HL-60 (cell line): Measurements from ENCODE around the gene AK9.

Source experiments
- DNase-seq, 2 experiments: peaks; one replicate each; pipeline ENCODE4 v3.0.0-alpha.2; 2010 to 2020; ENCODE audit warnings: low read depth in 1 of 2, low spot score in 1 of 2
- H3K27ac ChIP-seq: fragments of 250-450 bp; sonication (Bioruptor Pico); replicated peaks from 2 replicates; pipeline ENCODE4 v1.5.1; 2020; ENCODE audit warnings: mild to moderate bottlenecking, moderate library complexity
- H3K27me3 ChIP-seq: fragments of 250-450 bp; sonication (Bioruptor Pico); 2 replicates; pipeline ENCODE4 v1.5.1; 2021; ENCODE audit warnings: mild to moderate bottlenecking, moderate library complexity; ENCODE audit not compliant: insufficient read depth, poor library complexity, severe bottlenecking
- H3K4me3 ChIP-seq: replicated peaks from 2 replicates; pipeline ENCODE4 v1.5.1; 2011; ENCODE audit warnings: mild to moderate bottlenecking, control low read depth, low read length; ENCODE audit not compliant: insufficient read depth
- GABPA ChIP-seq: IDR thresholded peaks from 2 replicates; pipeline ENCODE4 v1.6.1; 2012; ENCODE audit warnings: low read depth
- POLR2AphosphoS5 ChIP-seq: IDR thresholded peaks from 2 replicates; pipeline ENCODE4 v1.6.1; 2012; ENCODE audit warnings: low read depth
- SPI1 ChIP-seq: IDR thresholded peaks from 2 replicates; pipeline ENCODE4 v1.6.1; 2012; ENCODE audit warnings: low read depth, mild to moderate bottlenecking, borderline replicate concordance
- TF ChIP-seq, protein P1 (sequence below): IDR thresholded peaks from one replicate; pipeline ENCODE4 v1.5.1; 2011; ENCODE audit warnings: low read length, control low read depth, inconsistent platforms; ENCODE audit not compliant: insufficient read depth
- TF ChIP-seq, protein P2 (sequence below): IDR thresholded peaks from 2 replicates; pipeline ENCODE4 v1.6.1; 2012; ENCODE audit warnings: low read depth; ENCODE audit not compliant: insufficient replicate concordance

Gene AK9

DNA sequence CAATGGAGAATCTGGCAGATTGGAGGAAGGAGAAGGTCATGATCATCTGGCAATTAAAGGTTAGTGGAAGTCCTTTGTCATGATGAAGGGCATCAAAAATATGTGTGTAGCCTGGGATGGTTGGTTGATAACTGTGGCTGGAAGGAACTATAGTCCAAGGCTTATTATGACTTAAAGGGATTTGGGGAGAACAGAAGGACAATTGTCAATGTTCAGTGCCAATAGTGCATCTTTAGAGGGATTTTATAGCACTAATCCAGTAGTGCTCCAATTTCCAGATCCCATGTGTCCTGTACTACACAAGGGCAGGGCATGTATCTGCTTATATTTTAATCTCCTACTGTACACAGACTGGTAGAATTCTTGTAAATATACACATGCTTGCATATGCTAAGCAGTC lies 203.0 kb downstream of the AK9 start:
- Histone ChIP-seq H3K27me3 (no peaks in the 10 kb centered on the region), H3K27ac (no peak overlapping the region), H3K4me3 (no peak overlapping the region)
- TF ChIP-seq POLR2AphosphoS5, result no peak
- DNase-seq, result no peak

DNA sequence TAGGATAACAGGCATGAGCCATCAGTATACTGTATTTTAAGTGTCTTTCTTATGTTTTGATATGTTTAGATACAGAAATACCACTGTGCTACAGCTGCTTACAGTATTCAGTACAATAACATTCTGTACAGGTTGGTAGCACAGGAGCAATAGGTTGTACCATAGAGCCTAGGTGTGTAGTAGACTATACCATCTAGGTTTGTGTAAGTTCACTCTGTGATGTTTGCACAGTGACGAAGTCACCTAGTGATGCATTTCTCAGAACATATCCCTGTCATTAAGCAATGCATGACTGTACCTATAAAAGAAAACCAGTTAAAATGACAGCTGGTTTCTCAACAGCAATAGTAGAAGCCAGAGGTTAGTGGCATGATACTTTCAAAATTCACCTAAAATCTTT lies 204.9 kb downstream of the AK9 start:
- Histone ChIP-seq H3K4me3 (no peak overlapping the region), H3K27ac (no peak overlapping the region), H3K27me3 (no peaks in the 10 kb centered on the region)
- TF ChIP-seq GABPA (no peak), POLR2AphosphoS5 (no peak), SPI1 (no peak)
- TF ChIP-seq, protein P1, sequence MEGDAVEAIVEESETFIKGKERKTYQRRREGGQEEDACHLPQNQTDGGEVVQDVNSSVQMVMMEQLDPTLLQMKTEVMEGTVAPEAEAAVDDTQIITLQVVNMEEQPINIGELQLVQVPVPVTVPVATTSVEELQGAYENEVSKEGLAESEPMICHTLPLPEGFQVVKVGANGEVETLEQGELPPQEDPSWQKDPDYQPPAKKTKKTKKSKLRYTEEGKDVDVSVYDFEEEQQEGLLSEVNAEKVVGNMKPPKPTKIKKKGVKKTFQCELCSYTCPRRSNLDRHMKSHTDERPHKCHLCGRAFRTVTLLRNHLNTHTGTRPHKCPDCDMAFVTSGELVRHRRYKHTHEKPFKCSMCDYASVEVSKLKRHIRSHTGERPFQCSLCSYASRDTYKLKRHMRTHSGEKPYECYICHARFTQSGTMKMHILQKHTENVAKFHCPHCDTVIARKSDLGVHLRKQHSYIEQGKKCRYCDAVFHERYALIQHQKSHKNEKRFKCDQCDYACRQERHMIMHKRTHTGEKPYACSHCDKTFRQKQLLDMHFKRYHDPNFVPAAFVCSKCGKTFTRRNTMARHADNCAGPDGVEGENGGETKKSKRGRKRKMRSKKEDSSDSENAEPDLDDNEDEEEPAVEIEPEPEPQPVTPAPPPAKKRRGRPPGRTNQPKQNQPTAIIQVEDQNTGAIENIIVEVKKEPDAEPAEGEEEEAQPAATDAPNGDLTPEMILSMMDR, result no peak
- TF ChIP-seq, protein P2, sequence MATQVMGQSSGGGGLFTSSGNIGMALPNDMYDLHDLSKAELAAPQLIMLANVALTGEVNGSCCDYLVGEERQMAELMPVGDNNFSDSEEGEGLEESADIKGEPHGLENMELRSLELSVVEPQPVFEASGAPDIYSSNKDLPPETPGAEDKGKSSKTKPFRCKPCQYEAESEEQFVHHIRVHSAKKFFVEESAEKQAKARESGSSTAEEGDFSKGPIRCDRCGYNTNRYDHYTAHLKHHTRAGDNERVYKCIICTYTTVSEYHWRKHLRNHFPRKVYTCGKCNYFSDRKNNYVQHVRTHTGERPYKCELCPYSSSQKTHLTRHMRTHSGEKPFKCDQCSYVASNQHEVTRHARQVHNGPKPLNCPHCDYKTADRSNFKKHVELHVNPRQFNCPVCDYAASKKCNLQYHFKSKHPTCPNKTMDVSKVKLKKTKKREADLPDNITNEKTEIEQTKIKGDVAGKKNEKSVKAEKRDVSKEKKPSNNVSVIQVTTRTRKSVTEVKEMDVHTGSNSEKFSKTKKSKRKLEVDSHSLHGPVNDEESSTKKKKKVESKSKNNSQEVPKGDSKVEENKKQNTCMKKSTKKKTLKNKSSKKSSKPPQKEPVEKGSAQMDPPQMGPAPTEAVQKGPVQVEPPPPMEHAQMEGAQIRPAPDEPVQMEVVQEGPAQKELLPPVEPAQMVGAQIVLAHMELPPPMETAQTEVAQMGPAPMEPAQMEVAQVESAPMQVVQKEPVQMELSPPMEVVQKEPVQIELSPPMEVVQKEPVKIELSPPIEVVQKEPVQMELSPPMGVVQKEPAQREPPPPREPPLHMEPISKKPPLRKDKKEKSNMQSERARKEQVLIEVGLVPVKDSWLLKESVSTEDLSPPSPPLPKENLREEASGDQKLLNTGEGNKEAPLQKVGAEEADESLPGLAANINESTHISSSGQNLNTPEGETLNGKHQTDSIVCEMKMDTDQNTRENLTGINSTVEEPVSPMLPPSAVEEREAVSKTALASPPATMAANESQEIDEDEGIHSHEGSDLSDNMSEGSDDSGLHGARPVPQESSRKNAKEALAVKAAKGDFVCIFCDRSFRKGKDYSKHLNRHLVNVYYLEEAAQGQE, result no peak
- no peak for DNase-seq

DNA sequence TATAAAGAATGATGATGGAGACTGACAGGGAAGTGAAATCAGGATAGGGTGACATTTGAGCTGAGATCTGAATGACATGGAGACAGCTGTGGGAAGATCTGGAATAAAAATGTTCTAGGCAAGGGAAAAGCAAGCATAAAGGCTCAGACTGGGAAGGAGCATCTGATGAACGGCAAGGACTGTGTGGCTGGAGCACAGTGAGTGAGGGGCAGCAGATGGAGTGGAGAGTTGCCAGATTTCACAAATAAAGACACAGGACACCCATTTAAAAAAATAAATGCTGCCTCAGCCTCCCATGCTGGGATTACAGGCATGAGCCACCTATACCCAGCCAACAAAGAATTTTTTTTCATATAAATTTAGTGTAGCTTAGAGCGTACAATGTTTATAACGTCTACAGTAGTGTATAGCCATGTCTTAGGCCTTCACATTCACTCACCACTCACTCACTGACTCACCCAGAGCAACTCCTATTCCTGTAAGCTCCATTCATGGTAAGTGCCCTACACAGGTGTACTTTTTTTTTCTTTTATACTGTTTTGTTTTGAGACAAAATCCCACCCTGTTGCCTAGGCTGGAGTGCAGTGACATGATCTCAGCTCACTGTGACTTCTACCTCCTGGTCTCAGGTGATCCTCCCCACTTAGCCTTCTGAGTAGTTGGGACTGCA lies 205.6 kb downstream of the AK9 start:
- Histone ChIP-seq H3K27ac (no peak overlapping the region), H3K27me3 (no peaks in the 10 kb centered on the region), H3K4me3 (no peak overlapping the region)
- TF ChIP-seq, protein P1, result no peak
- TF ChIP-seq GABPA (no peak), POLR2AphosphoS5 (no peak), SPI1 (no peak)
- TF ChIP-seq, protein P2, result no peak
- DNase-seq, result no peak

DNA sequence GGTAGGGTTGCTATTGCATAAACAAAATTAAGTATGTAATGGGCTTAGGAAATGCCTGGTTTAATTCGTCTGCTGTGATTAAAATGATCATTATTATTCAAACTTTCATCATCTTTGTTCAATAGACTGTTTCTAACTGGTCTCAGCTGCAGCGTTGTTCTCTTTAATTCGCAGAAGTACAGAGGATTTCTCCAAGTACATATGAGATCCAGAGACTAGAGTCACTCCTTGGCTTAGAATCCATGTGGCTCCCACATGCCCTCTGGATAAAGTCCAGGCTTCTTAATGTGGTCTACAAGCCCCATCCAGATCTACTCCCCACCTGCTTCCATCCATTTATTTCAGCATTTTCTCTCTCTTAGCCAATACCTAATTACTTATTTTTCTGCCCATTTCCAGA lies 206.9 kb downstream of the AK9 start:
- no peaks in the 10 kb centered on the region for H3K27me3 ChIP-seq
- no peak overlapping the region for H3K4me3 ChIP-seq
- DNase-seq, result no peak
- TF ChIP-seq POLR2AphosphoS5, result no peak
- TF ChIP-seq GABPA, result no peak
- TF ChIP-seq, protein P1, result no peak
- TF ChIP-seq, protein P2, result no peak
- TF ChIP-seq SPI1, result no peak
- no peak overlapping the region for H3K27ac ChIP-seq
